Endothelial cell of umbilical vein (primary cell): ENCODE measurements around the gene CCDC85C. TPM values are rescaled to one million over a fixed set of nuclear protein-coding genes. Genes with fewer than 3 reads are reported as not detected.

Experiments
- BruUV-seq: library from RNA; stranded (reverse); fragments of 400-500 nt; replicated peaks from 2 replicates; lab custom pipeline; 2021; lab: Mats Ljungman, UMichigan
- CTCF ChIA-PET: fragments of 300-600, 350-600 bp; sonication (Branson Sonifier 250); formaldehyde crosslinking; loops from one replicate; lab custom pipeline; 2021; ENCODE audit warnings: antibody characterized with exemption, inconsistent platforms; lab: Charles Lee
- POLR2A ChIA-PET: fragments of 300-600, 350-600 bp; sonication (Branson Sonifier 250); formaldehyde crosslinking; loops from one replicate; lab custom pipeline; 2021; ENCODE audit warnings: antibody characterized with exemption, inconsistent platforms; lab: Charles Lee
- DNase-seq: peaks from one replicate; pipeline ENCODE4 v3.0.0-alpha.2; 2011; ENCODE audit warnings: low read depth, low spot score
- FAIRE-seq: peaks from 2 replicates; lab custom pipeline; 2011; peaks lifted over from hg19 to GRCh38; lab: Jason Lieb, UNC
- H2AFZ ChIP-seq: 2 replicates; pipeline ENCODE4 v1.6.0; 2012; ENCODE audit warnings: low read depth, low read length, control low read depth, inconsistent platforms
- H3K27ac ChIP-seq: 2 replicates; pipeline ENCODE4 v1.5.1; 2011; ENCODE audit warnings: low read depth, mild to moderate bottlenecking, control low read depth, low read length, moderate library complexity; ENCODE audit not compliant: insufficient read depth
- H3K27me3 ChIP-seq, 2 experiments: 2 replicates each; pipeline versions ENCODE4 v1.6.0 to v1.6.1; 2011; ENCODE audit warnings: low read length in 2 of 2, mixed read lengths in 1 of 2; ENCODE audit not compliant: control insufficient read depth in 2 of 2, insufficient read depth in 2 of 2
- H3K36me3 ChIP-seq, 2 experiments: 2 replicates in 1 of 2; 3 replicates in 1 of 2; pipeline ENCODE4 v1.5.1; 2011; ENCODE audit warnings: low read length in 2 of 2, mild to moderate bottlenecking in 1 of 2, moderate library complexity in 1 of 2; ENCODE audit not compliant: control insufficient read depth in 2 of 2, insufficient read depth in 2 of 2; ENCODE audit errors: extremely low read depth in 1 of 2
- H3K4me1 ChIP-seq: 3 replicates; pipeline ENCODE4 v1.5.1; 2011; ENCODE audit warnings: mild to moderate bottlenecking, low read length; ENCODE audit not compliant: control insufficient read depth, insufficient read depth; ENCODE audit errors: extremely low read depth
- H3K4me2 ChIP-seq: 2 replicates; pipeline ENCODE4 v1.6.1; 2011; ENCODE audit warnings: low read length, control low read depth, mixed read lengths; ENCODE audit not compliant: insufficient read depth
- H3K4me3 ChIP-seq, 3 experiments: fragments of 200-600 bp in 1 of 3; sonication (generic), shearing (Covaris generic) in 1 of 3; replicated peaks in 1 of 3; 2 replicates each; pipeline ENCODE4 v1.5.1; 2011 to 2016; ENCODE audit warnings: control low read depth in 3 of 3, low read length in 3 of 3, mild to moderate bottlenecking in 2 of 3, inconsistent platforms in 1 of 3, low read depth in 1 of 3, moderate library complexity in 1 of 3; ENCODE audit not compliant: insufficient read depth in 1 of 3
- H3K79me2 ChIP-seq: 2 replicates; pipeline ENCODE4 v1.6.0; 2012; ENCODE audit warnings: low read length, inconsistent platforms; ENCODE audit not compliant: control insufficient read depth, insufficient read depth
- H3K9ac ChIP-seq: replicated peaks from 2 replicates; pipeline ENCODE3; 2011; ENCODE audit warnings: low read length, control low read depth; ENCODE audit not compliant: insufficient read depth; ENCODE audit errors: extremely low read depth
- H3K9me1 ChIP-seq: replicated peaks from 3 replicates; pipeline ENCODE4 v1.6.0; 2011; ENCODE audit warnings: mild to moderate bottlenecking, low read length; ENCODE audit not compliant: control insufficient read depth, insufficient read depth; ENCODE audit errors: extremely low read depth
- H3K9me3 ChIP-seq: replicated peaks from 2 replicates; pipeline ENCODE4 v1.5.1; 2012; ENCODE audit warnings: low read length, inconsistent platforms; ENCODE audit not compliant: control insufficient read depth, insufficient read depth
- H4K20me1 ChIP-seq: replicated peaks from 2 replicates; pipeline ENCODE3; 2011; ENCODE audit warnings: mild to moderate bottlenecking, low read length; ENCODE audit not compliant: control insufficient read depth, insufficient read depth; ENCODE audit errors: extremely low read depth
- EZH2 ChIP-seq: IDR thresholded peaks from 2 replicates; pipeline ENCODE4 v1.6.1; 2012; ENCODE audit warnings: borderline replicate concordance, low read depth, mild to moderate bottlenecking, moderate library complexity, low read length, inconsistent platforms; ENCODE audit not compliant: severe bottlenecking
- FOS ChIP-seq: IDR thresholded peaks from 2 replicates; pipeline ENCODE4 v1.6.1; 2011; ENCODE audit warnings: mild to moderate bottlenecking, low read length, moderate library complexity, borderline replicate concordance; ENCODE audit not compliant: insufficient read depth
- GATA2 ChIP-seq: IDR thresholded peaks from 2 replicates; pipeline ENCODE4 v1.7.0; 2011; ENCODE audit warnings: low read depth, mild to moderate bottlenecking, moderate library complexity, mixed read lengths, low read length; ENCODE audit not compliant: insufficient read length, insufficient read depth
- JUN ChIP-seq: IDR thresholded peaks from 2 replicates; pipeline ENCODE4 v1.6.1; 2011; ENCODE audit warnings: borderline replicate concordance, low read depth; ENCODE audit not compliant: insufficient read length, insufficient read depth
- MYC ChIP-seq: IDR thresholded peaks from one replicate; pipeline ENCODE4 v1.6.1; 2011; ENCODE audit warnings: mild to moderate bottlenecking, low read depth, low read length
- POLR2A ChIP-seq: IDR thresholded peaks from 2 replicates; pipeline ENCODE4 v1.6.1; 2012; ENCODE audit warnings: low read depth, mild to moderate bottlenecking, control low read depth, low read length
- POLR2AphosphoS5 ChIP-seq: IDR thresholded peaks from 2 replicates; pipeline ENCODE4 v1.6.1; 2012; ENCODE audit warnings: low read depth, mild to moderate bottlenecking, control low read depth, low read length, moderate library complexity; ENCODE audit not compliant: insufficient read depth
- dilution Hi-C: fragments of 300-500 bp; cut with MboI; formaldehyde crosslinking; loops from one replicate; pipeline ENCODE4 v1.15.0; 2019; ENCODE audit warnings: low sequenced_read_pairs; ENCODE audit not compliant: extremely low pct_ligation_motif_present
- intact Hi-C: fragments of 100-400 bp; cut with micrococcal nuclease; formaldehyde crosslinking; loops from one replicate; pipeline ENCODE4 v1.10.0; 2022
- polyA plus RNA-seq, 4 experiments: library from polyadenylated mRNA; depleted of rRNA in 3 of 4; stranded (reverse) in 3 of 4; unstranded in 1 of 4; fragments of >200 nt; gene quantifications; 2 replicates each; pipeline versions ENCODE4 v1.2.1 to v1.2.3, GENCODE V29; 2011 to 2012; ENCODE audit warnings: missing spikeins in 1 of 4
- total RNA-seq: library from RNA; stranded (reverse); gene quantifications from 2 replicates; pipeline ENCODE4 v1.2.3, GENCODE V29; 2021
- TF ChIP-seq, protein P1 (sequence below): IDR thresholded peaks from 2 replicates; pipeline ENCODE4 v1.6.1; 2011; ENCODE audit not compliant: insufficient read depth, insufficient read length
- TF ChIP-seq, protein P2 (sequence below), 2 donors: IDR thresholded peaks; 1 replicate in 1 of 2; 2 replicates in 1 of 2; pipeline ENCODE4 v1.5.1; 2011; ENCODE audit warnings: low read length in 2 of 2, mild to moderate bottlenecking in 2 of 2, moderate library complexity in 2 of 2, control low read depth in 1 of 2, inconsistent platforms in 1 of 2, low read depth in 1 of 2; ENCODE audit not compliant: insufficient read depth in 1 of 2; ENCODE audit errors: extremely low read depth in 1 of 2

Gene CCDC85C
- total and polyA plus RNA-seq, 2 donors (not counting 3 experiments of a cell fraction or from before 2014, with no cell fraction given): 7.5 to 17.8 TPM

DNA sequence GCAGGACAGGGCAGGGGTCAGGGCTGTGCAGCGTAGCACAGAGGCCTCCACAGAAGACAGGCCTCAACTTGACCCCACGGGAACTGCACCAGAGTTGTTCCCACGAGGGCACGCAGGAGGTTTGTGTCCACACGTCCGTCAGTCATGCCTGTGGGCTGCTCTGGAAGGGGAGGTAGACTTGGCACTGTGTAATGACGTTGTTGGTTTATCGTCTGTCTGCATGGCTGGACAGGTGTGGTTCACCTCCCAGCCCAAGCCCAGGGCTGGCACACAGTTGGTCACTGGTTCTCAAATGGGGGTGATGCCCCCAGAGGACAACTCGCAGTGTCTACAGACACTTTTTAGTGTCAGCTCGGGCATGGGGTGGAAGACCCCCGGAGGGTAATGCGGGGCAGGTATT, 77.0 kb downstream of the CCDC85C start:
- Histone ChIP-seq H3K4me2 (no peak overlapping the region), H3K9ac (no peak overlapping the region), H3K9me1 (no peaks in the 10 kb centered on the region), H3K27ac (no peak overlapping the region), H3K79me2 (no peaks in the 10 kb centered on the region), H4K20me1 (no peaks in the 10 kb centered on the region), H3K27me3 (no peaks in the 10 kb centered on the region), H3K9me3 (no peaks in the 10 kb centered on the region), H3K4me1 (peaks cover 31% of the 10 kb centered on the region), H3K36me3 (no peaks in the 10 kb centered on the region), H2AFZ (no peak overlapping the region), H3K4me3 (no peak overlapping the region)
- FAIRE-seq (no peak), DNase-seq (no peak)
- no TSS peak for BruUV-seq
- ChIA-PET CTCF (interaction anchor here (1.1 to 1.5 kb wide), 2 partner anchors 101 to 113 kb away, joined by 3 to 5 read pairs; no protein-coding TSS in a partner anchor), POLR2A (no interaction called here)
- TF ChIP-seq, protein P1, sequence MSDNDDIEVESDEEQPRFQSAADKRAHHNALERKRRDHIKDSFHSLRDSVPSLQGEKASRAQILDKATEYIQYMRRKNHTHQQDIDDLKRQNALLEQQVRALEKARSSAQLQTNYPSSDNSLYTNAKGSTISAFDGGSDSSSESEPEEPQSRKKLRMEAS: no peak
- TF ChIP-seq, protein P2, sequence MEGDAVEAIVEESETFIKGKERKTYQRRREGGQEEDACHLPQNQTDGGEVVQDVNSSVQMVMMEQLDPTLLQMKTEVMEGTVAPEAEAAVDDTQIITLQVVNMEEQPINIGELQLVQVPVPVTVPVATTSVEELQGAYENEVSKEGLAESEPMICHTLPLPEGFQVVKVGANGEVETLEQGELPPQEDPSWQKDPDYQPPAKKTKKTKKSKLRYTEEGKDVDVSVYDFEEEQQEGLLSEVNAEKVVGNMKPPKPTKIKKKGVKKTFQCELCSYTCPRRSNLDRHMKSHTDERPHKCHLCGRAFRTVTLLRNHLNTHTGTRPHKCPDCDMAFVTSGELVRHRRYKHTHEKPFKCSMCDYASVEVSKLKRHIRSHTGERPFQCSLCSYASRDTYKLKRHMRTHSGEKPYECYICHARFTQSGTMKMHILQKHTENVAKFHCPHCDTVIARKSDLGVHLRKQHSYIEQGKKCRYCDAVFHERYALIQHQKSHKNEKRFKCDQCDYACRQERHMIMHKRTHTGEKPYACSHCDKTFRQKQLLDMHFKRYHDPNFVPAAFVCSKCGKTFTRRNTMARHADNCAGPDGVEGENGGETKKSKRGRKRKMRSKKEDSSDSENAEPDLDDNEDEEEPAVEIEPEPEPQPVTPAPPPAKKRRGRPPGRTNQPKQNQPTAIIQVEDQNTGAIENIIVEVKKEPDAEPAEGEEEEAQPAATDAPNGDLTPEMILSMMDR (IDR thresholded peaks at IDR 0.05; ENCODE audit: extremely low read depth in 1 of 2, insufficient read depth in 1 of 2, low read depth in 1 of 2, low read length in 2 of 2): no peak
- TF ChIP-seq POLR2AphosphoS5: no peak
- no peak for TF ChIP-seq EZH2
- TF ChIP-seq GATA2: no peak
- TF ChIP-seq POLR2A: no peak
- TF ChIP-seq FOS: no peak
- no peak for TF ChIP-seq MYC
- no peak for TF ChIP-seq JUN
- dilution Hi-C loops: no loop called here
- intact Hi-C loops: no loop called here
